B cell (primary cell): ENCODE data around the gene PDCD2L.

ENCODE experiments used
- CTCF ChIP-seq: fragments of 200-600 bp; IDR thresholded peaks from one replicate; pipeline ENCODE4 v1.8.0; 2022; ENCODE audit warnings: antibody characterized with exemption, mild to moderate bottlenecking
- EZH2 ChIP-seq: IDR thresholded peaks from 2 replicates; pipeline ENCODE4 v1.6.1; 2012; ENCODE audit warnings: borderline replicate concordance, low read depth, mild to moderate bottlenecking, moderate library complexity, low read length; ENCODE audit not compliant: insufficient read depth, poor library complexity, severe bottlenecking

GRCh38 chr19:34366738-34367623 lies 37.2 kb upstream of the PDCD2L start:
- TF ChIP-seq CTCF (no peak), EZH2 (no peak)
